GM19025 (cell line): ENCODE results near the gene MED9.
A peak's percentile ranks its signal among the peaks of the same experiment; 100 is the strongest.
"Not testable (repeated sequence)": the region's sequence is repeated elsewhere in the genome, so short reads cannot be mapped to it uniquely, and the experiment has no call there.

Experiments
- ATAC-seq: cut with Tn5 transposase; IDR thresholded peaks from one replicate; pipeline ENCODE4 v1.9.1; 2021; ENCODE audit warnings: mild to moderate bottlenecking, low read depth, moderate library complexity; ENCODE audit not compliant: unreplicated experiment

The MED9 gene

DNA sequence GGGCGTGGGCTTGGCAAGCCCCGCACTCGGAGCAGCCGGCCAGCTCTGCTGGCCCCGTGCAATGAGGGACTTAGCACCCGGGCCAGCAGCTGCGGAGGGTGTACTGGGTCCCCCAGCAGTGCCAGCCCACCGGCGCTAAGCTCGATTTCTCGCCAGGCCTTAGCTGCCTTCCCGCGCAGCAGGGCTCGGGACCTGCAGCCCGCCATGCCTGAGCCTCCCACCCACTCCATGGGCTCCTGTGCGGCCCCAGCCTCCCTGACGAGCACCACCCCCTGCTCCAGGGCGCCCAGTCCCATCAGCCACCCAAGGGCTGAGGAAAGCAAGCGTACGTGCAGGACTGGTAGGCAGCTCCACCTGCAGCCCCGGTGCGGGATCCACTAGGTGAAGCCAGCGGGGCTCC is 9.6 kb downstream of the MED9 start:
- ATAC-seq, result not testable (repeated sequence)

DNA sequence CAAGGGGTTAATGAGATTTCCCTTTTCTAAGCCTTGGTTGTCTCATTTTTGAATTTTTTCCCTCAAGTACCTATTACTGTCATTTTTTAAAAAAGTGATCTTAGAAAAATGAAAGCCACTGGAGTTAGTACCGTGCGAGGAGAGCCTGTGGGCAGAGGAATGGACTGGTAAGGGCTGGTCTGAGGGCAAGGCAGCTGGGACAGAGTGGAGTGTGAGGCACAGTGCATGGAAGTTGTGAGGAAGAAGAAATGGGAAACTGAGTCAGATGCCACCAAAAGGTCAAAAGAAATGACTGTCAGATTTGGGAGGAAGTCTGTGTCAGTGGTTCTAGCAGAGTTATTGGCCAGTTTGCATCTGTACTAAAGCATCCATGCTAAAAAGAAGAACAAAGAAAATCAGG is 11.2 kb downstream of the MED9 start:
- no peak for ATAC-seq

DNA sequence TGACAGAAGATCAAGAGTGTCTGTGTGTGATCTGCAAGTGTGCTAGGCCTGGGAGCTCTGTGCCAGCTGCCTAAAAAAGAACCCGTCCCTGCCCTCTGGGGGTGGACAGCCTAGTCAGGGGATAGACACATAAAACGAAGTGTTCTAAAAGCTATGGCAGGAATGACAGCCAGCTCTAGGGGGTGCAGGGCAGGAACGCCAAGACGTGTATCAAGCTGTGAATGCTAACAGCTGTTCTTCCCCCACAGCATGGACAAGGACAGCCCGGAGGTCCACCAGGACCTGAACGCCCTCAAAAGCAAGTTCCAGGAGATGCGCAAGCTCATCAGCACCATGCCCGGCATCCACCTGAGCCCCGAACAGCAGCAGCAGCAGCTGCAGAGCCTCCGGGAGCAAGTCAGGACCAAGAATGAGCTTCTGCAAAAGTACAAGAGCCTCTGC is 14.3 kb downstream of the MED9 start:
- ATAC-seq, result no peak

DNA sequence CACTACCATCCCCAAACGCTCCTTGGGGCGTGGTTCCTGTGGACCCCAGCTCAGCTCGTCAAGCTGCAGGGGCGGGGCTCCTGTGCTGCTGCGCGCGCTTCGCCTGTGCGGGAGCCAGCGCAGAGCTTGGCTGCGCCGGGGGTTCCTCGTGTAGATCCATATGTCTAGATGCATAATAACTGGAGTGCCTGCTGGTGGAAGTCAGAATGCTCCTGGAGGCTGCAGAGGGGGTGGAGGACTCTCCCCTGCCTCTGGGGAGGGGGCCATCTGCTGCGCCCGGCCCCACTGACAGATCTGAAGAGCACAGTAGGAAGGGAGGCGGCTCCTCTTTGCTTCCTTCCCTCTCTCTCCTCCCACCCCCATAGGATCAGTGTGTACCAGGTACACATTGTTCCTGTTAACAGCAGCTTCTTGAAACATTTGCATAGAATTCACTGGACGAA is 14.8 kb downstream of the MED9 start:
- ATAC-seq, result no peak

DNA sequence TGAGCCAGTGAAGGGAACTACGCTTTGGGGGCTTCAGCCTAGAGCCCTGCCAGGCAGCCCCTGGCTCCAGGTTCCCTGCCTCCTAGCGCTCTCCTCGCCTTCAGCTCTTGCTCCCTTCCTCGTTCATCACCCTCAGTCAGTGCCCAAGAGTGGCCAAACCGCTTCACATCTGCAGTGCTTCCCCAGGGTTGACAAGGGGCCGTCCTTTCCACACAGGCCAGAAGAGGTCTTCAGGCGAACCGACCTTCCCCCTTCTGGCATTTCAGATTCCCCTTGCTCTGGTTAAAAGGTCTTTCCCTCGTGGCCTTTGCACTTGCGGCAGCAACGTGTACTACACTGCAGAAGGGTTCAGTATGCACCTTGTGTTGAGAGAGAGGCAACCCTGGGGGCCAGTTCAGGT is 15.3 kb downstream of the MED9 start:
- ATAC-seq, result no peak

DNA sequence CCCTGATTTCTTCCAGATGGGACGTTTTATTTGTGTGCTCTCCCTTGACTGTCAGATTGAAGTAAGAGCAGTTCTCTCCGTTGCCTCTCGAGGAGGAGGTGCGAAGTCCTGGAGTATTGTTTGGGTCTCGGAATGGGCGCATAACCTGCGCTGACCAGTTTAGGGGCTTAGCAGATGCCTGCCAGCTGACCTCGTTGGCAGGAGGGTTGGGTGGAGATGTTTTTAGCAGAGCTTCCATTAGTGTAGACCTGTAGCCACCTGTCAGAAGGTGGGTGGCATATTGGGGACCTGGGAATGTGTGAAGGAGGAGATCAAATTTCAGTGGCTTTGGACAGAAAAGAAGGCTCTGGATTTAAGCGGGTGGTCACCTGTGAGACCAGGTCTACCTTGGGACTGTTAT is 15.8 kb downstream of the MED9 start:
- no peak for ATAC-seq

DNA sequence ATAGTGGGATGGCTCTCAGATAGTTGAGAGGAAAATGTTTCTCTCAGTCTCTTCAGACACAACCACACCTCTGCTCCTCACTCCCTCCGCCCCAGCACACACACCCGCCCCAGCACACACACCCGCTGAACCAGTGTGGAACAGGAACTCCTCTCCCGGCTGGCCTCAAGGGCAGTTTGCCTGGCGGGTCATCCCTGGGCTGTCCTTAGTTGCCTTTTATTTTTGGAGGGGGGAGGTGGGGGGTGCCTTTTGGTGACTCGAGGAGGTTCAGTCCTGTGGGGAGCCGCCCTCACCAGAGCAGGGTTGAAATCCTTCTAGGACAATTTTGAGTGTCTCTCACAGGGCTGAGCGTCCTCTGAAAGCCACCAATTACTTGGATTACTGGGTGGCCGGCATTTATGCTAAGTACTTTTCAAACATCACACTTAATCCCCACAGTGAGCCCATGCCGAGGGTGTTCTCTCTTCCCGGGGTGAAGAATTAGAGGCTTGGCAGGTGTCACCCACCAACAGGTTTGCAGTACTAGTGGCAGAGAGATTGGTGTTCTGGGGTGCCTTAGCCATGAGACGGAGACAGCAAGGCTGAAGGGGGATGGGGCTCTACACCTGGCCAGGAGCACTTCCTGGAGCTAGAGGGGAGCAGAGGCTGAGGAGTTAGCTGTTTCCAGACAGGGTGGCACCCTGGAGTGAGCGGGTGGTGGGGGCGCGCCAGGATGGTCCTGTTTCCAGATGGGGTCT is 16.6 kb downstream of the MED9 start:
- no peak for ATAC-seq

DNA sequence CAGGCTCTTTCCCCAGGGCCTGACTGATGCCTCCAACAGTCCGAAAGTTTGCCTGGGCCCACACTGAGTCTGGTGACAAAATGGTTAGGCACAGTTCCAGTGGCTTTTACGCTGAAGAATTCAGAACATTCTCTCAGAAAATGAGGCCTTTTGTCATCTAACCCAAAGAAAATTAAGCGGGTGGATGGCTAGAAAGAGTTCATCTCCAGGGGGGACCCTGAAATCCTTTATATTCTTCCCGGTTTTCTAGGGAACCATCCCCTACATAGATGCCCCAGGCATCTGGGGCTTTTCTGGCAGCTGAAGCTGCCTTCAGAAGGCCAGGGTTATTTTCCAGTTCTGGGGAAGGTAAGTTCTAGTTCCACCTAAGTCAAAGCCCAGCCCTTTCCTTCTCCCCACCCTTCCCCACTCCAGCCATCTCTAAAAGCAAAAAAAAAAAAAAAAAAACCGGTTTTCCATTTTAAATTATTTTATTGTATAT is 17.2 kb downstream of the MED9 start:
- ATAC-seq, result no peak

DNA sequence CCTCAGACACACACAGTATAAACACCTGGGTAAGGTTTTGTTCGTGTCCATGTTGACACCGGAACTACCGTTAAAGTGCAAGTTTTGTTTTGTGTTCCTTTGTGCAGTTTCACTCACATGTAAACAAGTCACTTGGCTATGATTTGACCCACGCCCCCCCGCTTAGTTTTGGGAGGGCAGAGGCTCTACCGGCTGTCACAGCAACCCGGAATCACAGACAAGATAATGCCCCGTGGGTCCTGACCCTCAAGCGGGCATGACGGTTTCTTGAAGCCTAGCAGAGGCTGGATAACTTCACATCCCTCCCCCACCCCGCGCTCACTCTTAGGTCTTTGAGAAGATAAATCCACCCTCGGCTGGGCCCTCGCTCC is 17.7 kb downstream of the MED9 start:
- ATAC-seq, result no peak

DNA sequence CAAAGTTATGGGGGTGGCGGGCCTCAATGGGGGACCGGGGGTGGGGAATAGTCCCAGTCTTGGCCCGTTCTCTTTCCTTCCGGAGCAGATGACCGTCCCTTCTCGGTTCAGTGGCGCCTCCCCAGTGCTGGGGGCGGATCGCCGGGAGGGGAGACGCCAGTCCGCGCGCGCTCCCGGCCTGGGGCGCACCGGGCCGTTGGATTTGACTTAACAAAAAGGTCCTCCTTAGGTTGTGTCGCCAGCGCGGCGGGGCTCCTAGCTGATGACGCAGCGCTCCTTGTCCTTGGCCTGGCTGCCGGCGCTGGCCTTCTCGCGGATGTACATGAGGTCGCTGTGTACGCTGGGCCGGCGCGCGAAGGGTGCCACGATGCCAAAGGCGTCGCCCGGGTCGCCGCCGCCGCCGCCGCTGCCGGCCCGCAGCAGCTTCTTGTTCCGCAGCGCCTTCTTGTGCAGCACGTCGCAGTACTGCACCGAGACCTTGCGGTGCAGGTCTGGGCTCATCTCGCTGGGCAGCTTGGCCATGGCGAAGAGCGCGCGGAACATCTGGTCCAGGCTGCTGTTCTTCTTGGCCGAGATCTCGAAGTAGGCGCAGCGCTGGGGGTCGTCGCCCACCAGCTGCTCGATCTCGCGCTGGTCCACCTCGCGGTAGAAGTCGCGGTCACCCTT is 18.2 kb downstream of the MED9 start:
- no peak for ATAC-seq

DNA sequence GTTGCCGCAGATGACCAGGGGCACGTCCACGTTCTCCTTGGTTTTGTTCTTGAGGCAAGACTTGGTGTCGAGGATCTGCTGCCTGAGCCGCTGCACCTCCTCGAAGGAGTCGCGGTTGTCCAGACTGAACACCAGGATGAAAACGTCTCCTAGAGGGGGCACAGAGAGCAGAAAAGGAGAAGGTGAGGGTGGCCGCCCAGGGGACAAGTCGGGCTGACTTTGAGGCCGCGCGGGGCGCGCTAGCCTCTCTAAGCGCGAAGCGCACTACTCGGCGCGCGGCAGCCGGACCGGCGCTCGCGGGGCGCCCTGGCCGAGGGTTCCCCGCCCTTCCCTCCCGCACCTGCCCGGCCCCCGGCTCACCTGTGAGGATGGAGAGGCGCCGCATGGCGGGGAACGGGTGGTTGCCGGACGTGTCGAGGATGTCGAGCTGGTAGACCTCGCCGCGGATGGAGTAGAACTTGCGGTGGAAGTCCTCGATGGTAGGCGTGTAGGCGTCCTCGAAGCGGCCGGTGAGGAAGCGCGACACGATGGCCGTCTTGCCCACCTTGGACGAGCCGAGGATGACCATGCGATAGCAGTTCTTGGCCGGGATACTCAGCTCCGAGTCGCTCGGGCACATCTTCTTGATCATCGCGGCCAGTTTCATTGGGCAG is 18.9 kb downstream of the MED9 start:
- no peak for ATAC-seq

DNA sequence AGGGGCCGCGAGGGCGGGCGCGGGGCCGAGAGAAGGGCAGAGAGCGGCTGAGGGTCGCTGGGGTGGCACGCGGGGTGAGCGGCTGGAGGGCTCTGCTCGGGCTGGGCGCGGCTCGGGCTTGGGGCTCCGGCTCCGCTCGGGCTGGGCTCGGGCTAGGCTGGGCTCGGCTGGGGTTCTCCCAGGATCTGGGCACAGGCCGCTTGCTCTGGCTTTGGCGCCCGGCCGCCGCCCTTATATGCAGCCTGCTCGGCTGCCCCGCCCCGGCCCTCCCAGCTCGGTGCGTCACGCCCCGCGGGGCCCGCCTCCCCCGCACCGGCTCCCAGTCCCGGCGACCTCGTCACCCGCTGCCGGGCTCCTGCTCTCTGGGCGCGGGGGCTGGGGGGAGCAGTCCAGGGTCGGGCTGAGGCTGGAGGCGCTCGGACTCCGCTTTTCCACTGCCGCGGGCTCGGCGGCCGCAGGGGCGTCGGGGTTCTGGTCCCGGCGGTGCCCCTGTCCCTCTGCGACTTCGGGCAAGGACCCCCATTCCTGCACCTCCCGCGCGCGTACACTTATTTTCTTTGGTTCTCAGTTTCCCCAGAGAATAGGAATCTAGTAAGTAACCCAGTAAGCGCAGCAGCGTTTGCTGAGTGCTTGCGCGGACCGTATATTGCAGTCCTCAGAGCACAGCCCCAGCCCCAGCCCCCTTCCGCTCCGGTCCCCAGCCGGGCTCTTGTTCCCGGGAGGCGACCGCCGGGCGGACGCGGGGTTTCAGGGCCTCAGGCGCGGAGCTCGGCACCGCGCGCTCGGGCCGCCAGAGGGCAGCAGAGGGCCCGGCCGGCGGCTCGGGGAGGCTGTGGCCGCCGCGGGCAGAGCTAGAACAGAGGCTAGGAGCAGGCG is 19.6 kb downstream of the MED9 start, which contains the start of gene RASD1:
RASD1 (minus strand) TSS at position 207 of the 876 bp plus-strand sequence. CDS start 214 bp downstream, outside the sequence.
- ATAC-seq, result peak; percentile 60

DNA sequence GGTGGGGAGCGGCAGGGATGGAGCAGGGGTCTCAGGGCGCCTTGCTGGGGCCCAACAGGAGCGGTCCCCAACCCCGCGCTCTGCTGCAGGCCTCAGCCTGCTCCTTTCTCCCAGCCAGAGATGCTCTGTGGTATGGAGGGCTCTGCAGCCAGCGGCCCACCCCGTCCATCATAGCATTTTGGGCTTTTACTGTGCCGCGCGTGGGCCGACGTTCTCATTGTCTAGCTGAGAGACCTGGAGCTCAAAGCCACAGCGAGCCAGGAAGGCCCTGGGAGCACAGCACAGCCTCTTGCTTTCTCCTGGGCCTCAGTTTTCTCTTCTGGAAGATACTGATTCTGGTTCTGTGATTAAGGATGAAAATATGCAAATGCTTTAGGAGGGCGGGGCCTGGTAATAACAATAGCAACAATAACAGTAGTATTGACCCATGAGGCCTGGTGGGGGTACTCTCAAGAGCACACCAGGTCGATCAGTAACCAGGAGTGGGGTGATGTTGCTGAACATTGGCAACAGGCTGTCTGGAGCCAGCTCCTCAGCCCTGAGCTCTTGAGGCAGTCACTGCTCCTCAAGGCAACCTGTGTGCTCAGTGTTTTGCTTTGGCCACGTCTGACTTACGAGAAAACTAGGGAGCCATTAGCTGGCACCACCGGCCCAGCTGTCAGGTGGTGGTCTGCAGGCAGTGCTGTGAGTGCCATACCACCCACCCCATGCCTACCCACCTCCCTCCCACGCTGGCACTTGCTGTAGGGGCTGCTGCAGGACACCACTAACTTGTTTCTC is 20.5 kb downstream of the MED9 start:
- ATAC-seq, result no peak

DNA sequence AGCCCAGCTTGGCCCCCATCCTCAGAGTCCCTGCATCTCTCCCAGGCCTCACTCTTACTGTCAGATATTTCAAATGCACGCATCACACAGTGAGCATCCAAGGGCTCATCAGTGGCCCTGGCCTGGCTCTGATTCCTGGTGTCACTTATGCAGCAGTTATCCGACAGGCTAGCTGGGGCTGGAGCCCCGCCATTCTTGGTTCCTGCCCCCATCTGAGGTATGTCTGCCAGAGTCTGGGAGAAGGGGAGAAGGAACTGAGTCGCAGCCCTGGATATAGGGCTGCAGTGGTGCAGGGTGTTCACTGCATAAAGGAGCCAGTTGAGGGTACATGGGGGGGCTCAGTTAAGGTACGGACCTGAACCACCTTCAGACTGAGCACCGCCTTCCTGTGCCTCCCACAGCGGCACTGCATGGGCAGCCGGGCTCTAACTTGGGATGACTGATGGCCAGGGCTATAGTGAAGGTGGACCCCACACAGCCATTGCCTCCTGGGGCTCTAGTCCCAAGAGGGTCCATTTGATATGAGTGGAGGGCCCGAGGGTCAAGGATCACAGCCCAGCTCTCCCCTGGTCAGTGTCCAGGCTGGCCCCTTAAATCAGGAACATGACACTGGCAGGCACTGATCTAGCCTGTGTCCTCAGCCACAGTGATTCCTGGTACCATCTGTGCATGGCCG is 21.2 kb downstream of the MED9 start:
- no peak for ATAC-seq

DNA sequence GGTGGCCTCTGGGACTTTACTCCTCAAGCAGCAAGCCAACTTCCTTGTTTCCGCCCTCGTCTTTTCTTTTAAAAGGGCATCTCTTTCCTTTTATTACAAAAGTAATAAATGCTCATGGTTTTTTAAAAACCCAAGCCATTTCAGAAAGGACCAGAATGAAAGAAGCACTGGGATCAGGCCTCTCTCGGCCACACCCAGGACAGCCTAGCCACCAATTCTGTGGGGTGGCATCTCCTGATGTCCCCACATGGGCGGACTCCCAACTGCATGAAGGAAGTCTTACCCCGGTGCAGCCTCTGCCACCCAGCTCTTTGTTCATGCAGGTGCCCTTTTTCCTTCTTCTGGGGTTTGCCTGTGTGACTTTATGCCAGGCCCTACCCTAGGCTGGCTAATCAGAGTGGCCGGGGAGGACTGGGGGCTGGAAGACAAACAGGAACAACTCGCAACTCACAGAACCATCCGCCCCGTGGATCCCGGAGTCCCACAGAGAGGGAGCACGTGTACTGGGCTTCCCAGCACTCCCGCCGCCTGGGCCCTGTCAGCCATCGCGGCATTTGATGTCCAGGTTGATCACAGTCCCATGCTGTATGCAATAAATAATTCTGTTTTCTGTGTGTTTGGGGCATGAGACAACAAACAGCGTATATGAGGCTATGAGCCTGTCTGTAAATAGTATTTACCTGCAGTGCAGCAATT is 22.0 kb downstream of the MED9 start:
- ATAC-seq, result no peak

DNA sequence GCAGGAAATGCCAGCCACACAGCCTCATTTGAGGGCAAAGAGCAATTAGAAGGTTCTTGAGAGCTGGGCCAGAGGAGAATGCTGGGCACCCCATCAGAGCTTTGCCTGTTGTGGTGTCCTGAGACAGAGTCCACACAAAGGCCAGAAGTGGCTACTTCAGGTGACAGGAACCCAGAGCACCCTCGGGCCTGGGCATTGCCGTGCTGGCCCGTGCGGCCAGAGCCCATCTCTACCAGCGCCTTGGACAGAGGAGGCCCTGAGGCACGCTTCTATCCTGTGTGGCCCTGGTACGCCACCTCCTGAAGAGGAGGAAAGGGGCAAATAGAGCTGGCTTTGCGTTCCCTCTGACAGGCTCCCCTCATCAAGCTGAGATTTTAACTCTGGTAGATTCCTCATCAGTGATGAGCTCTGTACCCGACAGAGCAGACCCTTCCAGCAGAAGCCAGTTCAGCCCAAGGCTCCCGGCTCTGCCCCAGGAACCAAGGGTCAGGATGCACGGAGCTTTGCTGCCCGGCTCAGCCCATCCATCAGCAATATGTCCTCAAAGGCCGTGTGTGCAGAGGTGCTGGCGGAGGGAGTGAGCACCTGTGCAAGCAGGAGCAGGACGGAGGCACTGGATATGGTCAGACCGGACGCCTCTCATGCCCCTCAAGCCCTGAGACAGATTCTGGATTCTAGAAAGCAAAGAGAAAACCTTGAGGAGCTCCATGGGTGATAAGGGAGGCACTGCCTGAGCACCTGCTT is 22.8 kb downstream of the MED9 start:
- ATAC-seq, result no peak

DNA sequence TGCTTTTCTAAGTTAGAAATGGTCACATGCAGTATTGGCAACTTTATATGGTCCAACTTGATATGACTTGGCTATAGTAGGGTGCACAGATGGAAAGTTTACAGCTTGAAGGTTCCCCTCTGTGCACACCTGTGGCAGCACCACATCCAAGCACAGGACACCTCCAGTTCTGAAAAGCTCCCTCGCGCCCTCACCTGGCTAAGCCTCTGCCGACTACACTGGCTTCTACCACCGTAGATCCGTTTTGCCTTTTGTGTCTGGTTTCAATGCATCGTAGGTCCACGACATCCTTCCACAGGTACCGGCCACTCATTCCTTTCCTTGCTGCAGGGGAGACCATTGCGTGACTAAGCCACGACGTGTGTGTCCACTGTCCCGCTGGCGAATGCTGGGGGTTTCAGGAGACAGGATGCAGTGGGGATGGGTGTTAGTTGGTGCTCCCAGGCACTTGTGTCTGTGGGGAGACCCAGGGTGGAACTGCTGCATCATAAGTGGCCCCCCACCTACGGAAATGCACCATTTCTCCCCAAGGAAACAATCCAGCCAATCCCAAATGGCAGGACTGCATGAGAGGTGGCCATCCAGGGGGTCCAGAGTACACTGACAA is 24.3 kb downstream of the MED9 start:
- ATAC-seq, result no peak
